GM12864 (cell line): ENCODE results near the gene GRB14.

Experiments used
- DNase-seq: peaks from one replicate; pipeline ENCODE4 v3.0.0-alpha.2; 2011; ENCODE audit warnings: low read depth
- H3K4me3 ChIP-seq: 2 replicates; pipeline ENCODE4 v1.5.1; 2011; ENCODE audit warnings: mild to moderate bottlenecking, low read depth, low read length, control low read depth
- TF ChIP-seq, protein P1 (sequence below): IDR thresholded peaks from 2 replicates; pipeline ENCODE4 v1.5.1; 2011; ENCODE audit warnings: low read depth, mild to moderate bottlenecking, moderate library complexity, low read length, control low read depth, inconsistent platforms; ENCODE audit errors: missing control alignments

GRB14 gene

DNA sequence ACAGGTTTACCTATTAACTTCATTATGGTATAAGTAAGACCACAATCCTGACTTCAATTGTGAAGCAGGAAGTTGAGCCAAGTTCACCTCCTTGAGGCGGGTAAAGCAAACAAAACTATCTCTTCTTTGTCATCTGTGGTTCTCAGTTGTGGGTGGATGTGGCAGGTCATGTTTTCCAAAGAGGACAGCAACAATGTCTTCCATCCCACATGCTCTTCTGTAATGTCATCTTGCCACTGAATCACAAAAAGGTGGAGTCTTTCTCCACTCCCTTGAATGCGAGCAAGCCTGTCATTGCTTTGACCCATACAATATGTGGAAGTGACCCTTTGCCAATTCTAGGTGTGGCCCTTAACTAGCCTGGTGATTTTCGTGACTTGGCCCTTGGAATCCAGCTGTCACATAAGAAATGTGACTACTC, 98.7 kb downstream of the GRB14 start:
- DNase-seq = no peak
- no peak overlapping the region for H3K4me3 ChIP-seq
- TF ChIP-seq, protein P1, sequence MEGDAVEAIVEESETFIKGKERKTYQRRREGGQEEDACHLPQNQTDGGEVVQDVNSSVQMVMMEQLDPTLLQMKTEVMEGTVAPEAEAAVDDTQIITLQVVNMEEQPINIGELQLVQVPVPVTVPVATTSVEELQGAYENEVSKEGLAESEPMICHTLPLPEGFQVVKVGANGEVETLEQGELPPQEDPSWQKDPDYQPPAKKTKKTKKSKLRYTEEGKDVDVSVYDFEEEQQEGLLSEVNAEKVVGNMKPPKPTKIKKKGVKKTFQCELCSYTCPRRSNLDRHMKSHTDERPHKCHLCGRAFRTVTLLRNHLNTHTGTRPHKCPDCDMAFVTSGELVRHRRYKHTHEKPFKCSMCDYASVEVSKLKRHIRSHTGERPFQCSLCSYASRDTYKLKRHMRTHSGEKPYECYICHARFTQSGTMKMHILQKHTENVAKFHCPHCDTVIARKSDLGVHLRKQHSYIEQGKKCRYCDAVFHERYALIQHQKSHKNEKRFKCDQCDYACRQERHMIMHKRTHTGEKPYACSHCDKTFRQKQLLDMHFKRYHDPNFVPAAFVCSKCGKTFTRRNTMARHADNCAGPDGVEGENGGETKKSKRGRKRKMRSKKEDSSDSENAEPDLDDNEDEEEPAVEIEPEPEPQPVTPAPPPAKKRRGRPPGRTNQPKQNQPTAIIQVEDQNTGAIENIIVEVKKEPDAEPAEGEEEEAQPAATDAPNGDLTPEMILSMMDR = no peak

DNA sequence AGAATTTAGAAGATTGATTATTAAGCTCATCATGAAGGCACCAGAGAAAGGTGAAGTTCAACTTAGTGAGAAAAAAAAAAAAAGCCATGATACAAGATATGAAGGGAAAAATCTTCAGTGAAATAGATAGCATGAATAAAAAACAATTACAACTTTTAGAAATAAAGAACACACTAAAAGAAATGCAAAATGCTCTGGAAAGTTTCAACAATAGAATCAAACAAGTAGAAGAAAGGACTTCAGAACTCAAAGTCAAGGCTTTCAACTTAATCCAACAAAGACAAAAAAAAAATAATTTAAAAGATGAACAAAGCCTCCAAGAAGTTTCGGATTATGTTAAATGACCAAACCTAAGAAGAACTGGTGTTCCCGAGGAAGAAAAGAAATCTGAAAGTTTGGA, 105.5 kb downstream of the GRB14 start:
- no peak overlapping the region for H3K4me3 ChIP-seq
- TF ChIP-seq, protein P1 = no peak
- DNase-seq = no peak

DNA sequence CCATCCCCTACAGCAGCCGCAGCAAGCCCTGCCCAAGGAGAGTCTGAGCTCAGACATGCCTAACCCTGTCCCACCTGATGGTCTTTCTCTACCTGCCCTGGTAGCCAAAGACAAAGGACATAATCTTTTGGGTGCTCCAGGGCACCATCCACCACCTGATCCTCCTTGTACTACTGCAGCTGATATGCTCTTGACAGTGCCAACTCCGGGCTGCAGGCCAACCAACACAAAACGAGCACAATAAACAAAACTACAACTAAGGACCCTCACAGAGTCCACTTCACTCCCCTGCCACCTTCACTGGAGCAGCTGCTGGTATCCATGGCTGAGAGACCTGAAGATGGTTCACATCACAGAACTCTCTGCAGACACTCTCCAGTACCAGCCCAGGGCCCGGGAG, 106.3 kb downstream of the GRB14 start:
- no peak for DNase-seq
- TF ChIP-seq, protein P1 = no peak
- no peak overlapping the region for H3K4me3 ChIP-seq

DNA sequence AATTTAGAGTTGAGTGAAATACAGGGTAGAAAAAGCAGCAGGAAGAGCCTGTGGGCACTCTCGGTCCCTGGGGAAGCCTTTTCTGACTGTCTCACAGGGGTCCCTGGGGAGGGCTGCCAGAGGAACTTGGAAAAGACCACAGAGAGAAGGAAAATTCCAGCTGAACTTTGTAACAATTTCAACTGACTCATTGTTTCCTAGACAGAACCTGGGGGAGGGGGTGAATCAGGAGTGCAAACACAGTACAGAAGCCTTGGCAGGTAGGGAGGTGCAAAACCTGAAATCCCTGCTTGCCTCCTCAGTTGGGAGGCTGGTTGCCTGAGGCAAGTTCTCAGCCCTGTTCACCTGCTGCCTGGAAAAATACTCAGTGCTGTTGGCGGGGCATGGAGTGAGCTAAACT, 106.8 kb downstream of the GRB14 start:
- no peak for DNase-seq
- H3K4me3 ChIP-seq = no peak overlapping the region
- TF ChIP-seq, protein P1 = no peak

DNA sequence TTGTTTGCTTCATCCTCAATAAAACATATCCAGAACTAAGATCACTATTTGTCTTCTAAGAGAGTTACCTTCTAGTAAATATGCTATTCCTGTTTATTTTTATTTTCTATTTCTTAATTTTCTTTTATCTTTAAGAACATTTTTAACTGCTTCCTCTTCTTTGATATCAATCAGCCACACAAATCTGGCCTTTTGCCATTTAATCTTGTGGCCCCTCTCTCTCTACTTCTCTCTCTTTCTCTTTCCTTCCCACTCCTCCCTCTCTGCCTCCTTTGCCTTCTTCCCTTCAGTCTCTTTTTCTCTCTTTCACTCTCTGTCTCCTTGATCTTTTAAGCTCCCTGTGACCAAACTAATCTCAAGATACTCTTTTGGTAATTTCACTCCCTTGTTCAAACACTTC, 108.4 kb downstream of the GRB14 start:
- TF ChIP-seq, protein P1 = no peak
- no peak for DNase-seq
- H3K4me3 ChIP-seq = no peak overlapping the region

DNA sequence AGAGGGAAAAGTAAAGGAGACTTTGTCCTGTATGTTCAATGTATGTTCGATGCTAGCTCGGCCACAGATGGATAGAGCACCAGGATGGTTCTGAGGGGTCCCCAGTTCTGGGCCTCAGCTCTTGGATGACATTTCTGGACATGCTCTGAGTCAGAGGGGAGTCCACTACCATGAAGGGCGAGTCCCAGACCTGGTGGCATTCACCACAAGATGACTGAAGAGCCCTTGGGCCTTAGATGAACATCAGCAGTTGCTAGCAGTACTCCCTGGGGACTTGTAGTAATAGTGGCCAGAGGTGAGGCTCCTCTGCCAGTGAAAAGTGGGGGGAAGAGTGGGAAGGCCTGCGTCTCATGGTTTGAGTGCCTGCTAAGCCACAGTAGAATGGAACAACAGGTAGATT, 109.5 kb downstream of the GRB14 start:
- TF ChIP-seq, protein P1 = no peak
- no peak overlapping the region for H3K4me3 ChIP-seq
- DNase-seq = no peak

DNA sequence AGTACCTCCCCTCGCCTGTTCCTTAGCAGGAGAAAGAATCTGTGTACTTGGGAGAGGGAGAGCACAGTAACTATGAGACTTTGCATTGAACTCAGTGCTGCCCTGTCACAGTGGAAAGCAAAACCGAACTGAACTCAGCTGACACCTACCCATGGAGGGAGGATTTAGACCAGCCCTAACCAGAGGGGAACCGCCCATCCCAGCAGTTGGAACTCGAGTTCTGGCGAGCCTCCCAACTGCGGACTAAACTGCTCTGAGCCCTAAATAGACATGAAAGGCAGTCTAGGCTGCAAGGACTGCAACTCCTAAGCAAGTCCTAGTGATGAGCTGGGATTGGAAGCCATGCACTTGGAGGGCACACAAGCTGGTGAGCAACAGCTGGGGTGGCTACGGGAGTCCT, 110.4 kb downstream of the GRB14 start:
- DNase-seq = no peak
- H3K4me3 ChIP-seq = no peak overlapping the region
- TF ChIP-seq, protein P1 = no peak
